ENCODE measurements around the gene SYAP1. TPM values are rescaled to one million over a fixed set of nuclear protein-coding genes. Genes with fewer than 3 reads are reported as not detected.

The SYAP1 gene
- total RNA-seq, 3 donors from 2014 or later (not counting 1 experiment from before 2014, with no cell fraction given): 42.9 to 58.4 (median 45.4) TPM

GRCh38 chrX:16743604-16744325, 24.4 kb downstream of the SYAP1 start:
- Mint-ChIP-seq H3K36me3 (peaks cover 10% of the 10 kb centered on the region), H3K4me3 (no peak overlapping the region), H3K4me1 (no peaks in the 10 kb centered on the region), H3K27me3 (ENCODE audit: low read depth in 2 of 2) (no peaks in the 10 kb centered on the region), H3K27ac (no peak overlapping the region), H3K9me3 (no peaks in the 10 kb centered on the region)
- Histone ChIP-seq H3K36me3 (ENCODE audit: control insufficient read depth, insufficient read depth, low read length) (peaks cover 20% of the 10 kb centered on the region), H3K9me3 (ENCODE audit: control insufficient read depth, insufficient read depth, low read length) (no peaks in the 10 kb centered on the region), H3K4me3 (ENCODE audit: low read length) (no peak overlapping the region), H3K27ac (ENCODE audit: low read length) (no peak overlapping the region), H3K27me3 (ENCODE audit: control insufficient read depth, insufficient read depth, low read length) (no peaks in the 10 kb centered on the region), H3K4me1 (ENCODE audit: control insufficient read depth, insufficient read depth, low read length) (no peaks in the 10 kb centered on the region)
- 95% methylated on average over 11 of the region's 12 CpGs for WGBS (ENCODE audit: insufficient coverage)
- no peak for TF ChIP-seq CTCF (IDR thresholded peaks at IDR 0.05)
- ATAC-seq (no peak), DNase-seq (no peak)
- intact Hi-C loops (cut with micrococcal nuclease): no loop called here

GRCh38 chrX:16745102-16745501, 25.7 kb downstream of the SYAP1 start:
- intact Hi-C loops (cut with micrococcal nuclease): no loop called here
- no peak overlapping the region for H3K4me3 Mint-ChIP-seq
- WGBS (ENCODE audit: insufficient coverage): 95% methylated on average over 5 of the region's 5 CpGs
- no peaks in the 10 kb centered on the region for H3K4me1 Mint-ChIP-seq
- no peaks in the 10 kb centered on the region for H3K4me1 ChIP-seq (ENCODE audit: control insufficient read depth, insufficient read depth, low read length)
- no peak for TF ChIP-seq CTCF (IDR thresholded peaks at IDR 0.05)
- H3K27me3 ChIP-seq (ENCODE audit: control insufficient read depth, insufficient read depth, low read length): no peaks in the 10 kb centered on the region
- H3K27ac ChIP-seq (ENCODE audit: low read length): no peak overlapping the region
- peaks cover 26% of the 10 kb centered on the region for H3K36me3 ChIP-seq (ENCODE audit: control insufficient read depth, insufficient read depth, low read length)
- H3K4me3 ChIP-seq (ENCODE audit: low read length): no peak overlapping the region
- DNase-seq (no peak), ATAC-seq (peak in 1 of 3 donors; percentile 17)
- peaks cover 5% of the 10 kb centered on the region for H3K36me3 Mint-ChIP-seq
- H3K27ac Mint-ChIP-seq: no peak overlapping the region
- no peaks in the 10 kb centered on the region for H3K9me3 Mint-ChIP-seq
- H3K9me3 ChIP-seq (ENCODE audit: control insufficient read depth, insufficient read depth, low read length): no peaks in the 10 kb centered on the region
- no peaks in the 10 kb centered on the region for H3K27me3 Mint-ChIP-seq (ENCODE audit: low read depth in 2 of 2)

- intact Hi-C loops (cut with micrococcal nuclease): no loop called here
- no peak overlapping the region for H3K4me3 ChIP-seq (ENCODE audit: low read length)
- TF ChIP-seq CTCF (IDR thresholded peaks at IDR 0.05): no peak
- no peak for DNase-seq
- no peak overlapping the region for H3K27ac ChIP-seq (ENCODE audit: low read length)
- no peaks in the 10 kb centered on the region for H3K9me3 Mint-ChIP-seq
- 94% methylated on average over 4 of the region's 5 CpGs for WGBS (ENCODE audit: insufficient coverage)
- H3K4me1 Mint-ChIP-seq: no peaks in the 10 kb centered on the region
- H3K9me3 ChIP-seq (ENCODE audit: control insufficient read depth, insufficient read depth, low read length): no peaks in the 10 kb centered on the region
- H3K4me3 Mint-ChIP-seq: no peak overlapping the region
- no peaks in the 10 kb centered on the region for H3K27me3 ChIP-seq (ENCODE audit: control insufficient read depth, insufficient read depth, low read length)
- no peaks in the 10 kb centered on the region for H3K4me1 ChIP-seq (ENCODE audit: control insufficient read depth, insufficient read depth, low read length)
- no peak for ATAC-seq
- peaks cover 10% of the 10 kb centered on the region for H3K36me3 Mint-ChIP-seq
- peaks cover 26% of the 10 kb centered on the region for H3K36me3 ChIP-seq (ENCODE audit: control insufficient read depth, insufficient read depth, low read length)
- no peaks in the 10 kb centered on the region for H3K27me3 Mint-ChIP-seq (ENCODE audit: low read depth in 2 of 2)
- H3K27ac Mint-ChIP-seq: no peak overlapping the region
Observed at GRCh38 chrX:16745659-16746058, 26.2 kb downstream of the SYAP1 start.

- Mint-ChIP-seq H3K27me3 (ENCODE audit: low read depth in 2 of 2) (no peaks in the 10 kb centered on the region), H3K36me3 (peaks cover 10% of the 10 kb centered on the region), H3K27ac (no peak overlapping the region), H3K4me3 (no peak overlapping the region), H3K4me1 (no peaks in the 10 kb centered on the region), H3K9me3 (no peaks in the 10 kb centered on the region)
- WGBS (ENCODE audit: insufficient coverage): 98% methylated on average over 4 of the region's 5 CpGs
- no peaks in the 10 kb centered on the region for H3K27me3 ChIP-seq (ENCODE audit: control insufficient read depth, insufficient read depth, low read length)
- H3K4me1 ChIP-seq (ENCODE audit: control insufficient read depth, insufficient read depth, low read length): no peaks in the 10 kb centered on the region
- no peak overlapping the region for H3K27ac ChIP-seq (ENCODE audit: low read length)
- no peak for TF ChIP-seq CTCF (IDR thresholded peaks at IDR 0.05)
- no peak for ATAC-seq
- H3K4me3 ChIP-seq (ENCODE audit: low read length): no peak overlapping the region
- DNase-seq: no peak
- no peaks in the 10 kb centered on the region for H3K9me3 ChIP-seq (ENCODE audit: control insufficient read depth, insufficient read depth, low read length)
- H3K36me3 ChIP-seq (ENCODE audit: control insufficient read depth, insufficient read depth, low read length): peaks cover 24% of the 10 kb centered on the region
- intact Hi-C loops (cut with micrococcal nuclease): no loop called here
Observed at GRCh38 chrX:16748425-16748824, 29.0 kb downstream of the SYAP1 start.
